ENCODE measurements around the gene TRIM17. TPM values are rescaled to one million over a fixed set of nuclear protein-coding genes. Genes with fewer than 3 reads are reported as not detected.

The TRIM17 gene
- total RNA-seq, 3 donors from 2014 or later, result 7.3 to 9.5 TPM; not detected in 1

DNA sequence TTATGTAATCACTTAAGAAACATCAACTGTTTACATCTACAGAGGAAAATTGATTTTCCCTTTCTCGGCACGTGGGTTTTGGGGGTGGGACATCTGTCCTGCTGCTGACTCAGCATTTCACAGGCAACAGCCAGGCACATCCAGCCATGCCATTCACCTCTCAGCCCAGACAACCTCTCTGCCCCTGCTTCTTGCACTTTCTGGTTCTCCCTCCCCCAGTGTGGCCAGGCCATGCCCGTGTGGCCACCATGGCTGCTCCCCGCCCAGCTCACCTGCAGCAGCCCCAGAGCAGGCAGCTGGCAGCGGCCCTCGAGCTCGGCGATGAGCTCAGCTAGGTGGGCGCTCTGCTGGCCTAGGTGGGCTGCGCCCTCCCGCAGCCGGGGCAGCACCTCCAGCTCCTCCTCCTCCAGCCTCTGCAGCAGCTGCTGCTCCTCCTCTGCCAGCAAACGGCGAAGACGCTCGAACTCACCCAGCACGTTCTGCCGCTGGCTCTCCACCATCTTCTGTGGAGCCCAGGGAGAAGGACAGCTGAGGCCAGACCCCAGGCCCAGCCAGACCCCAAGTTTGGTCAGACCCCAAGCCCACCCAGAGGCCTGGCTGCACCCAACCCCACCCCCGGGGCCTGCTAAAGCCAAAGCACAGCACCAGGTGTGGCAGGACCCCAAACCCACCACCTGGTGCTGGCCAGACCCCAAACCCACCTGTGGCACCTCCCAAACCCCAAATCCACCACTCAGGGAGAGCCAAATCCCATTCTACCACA is 15.8 kb downstream of the TRIM17 start:
- peak in 1 of 2 donors; percentile 25 for DNase-seq (ENCODE audit: low spot score in 2 of 2)
- peaks cover 9 to 13% of the 10 kb centered on the region in 2 donors for H3K4me1 ChIP-seq
- no peaks in the 10 kb centered on the region for H3K36me3 ChIP-seq
- TF ChIP-seq POLR2AphosphoS5 (IDR thresholded peaks at IDR 0.05), result no peak
- intact Hi-C loops (cut with DNase I; ENCODE audit: low total_unique reads), result no loop called here
- H3K4me3 ChIP-seq, result no peak overlapping the region
- no peaks in the 10 kb centered on the region for H3K9me3 ChIP-seq
- H3K27ac ChIP-seq, result no peak overlapping the region
- H3K27me3 ChIP-seq, result no peaks in the 10 kb centered on the region

DNA sequence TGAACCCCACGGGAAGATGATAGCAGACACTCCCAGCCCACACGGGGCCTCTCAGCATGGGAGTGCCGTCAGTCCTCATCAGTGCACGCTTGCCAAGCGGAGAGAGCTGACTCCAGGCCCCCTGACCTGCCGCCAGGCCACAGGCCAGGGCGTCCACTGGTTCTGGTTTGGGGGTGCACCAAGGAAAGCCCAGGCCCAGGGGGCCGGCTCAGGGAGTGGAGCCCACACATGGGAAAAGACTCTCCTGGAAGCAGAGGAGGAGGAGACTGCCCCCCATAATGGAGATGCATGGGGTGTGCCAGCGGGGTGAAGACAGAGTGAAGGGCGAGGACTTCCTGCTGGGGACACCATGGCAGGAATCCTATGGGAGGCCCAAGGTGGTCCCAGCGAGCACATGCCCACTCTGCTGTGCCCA is 16.4 kb downstream of the TRIM17 start:
- H3K4me3 ChIP-seq, result no peak overlapping the region
- intact Hi-C loops (cut with DNase I; ENCODE audit: low total_unique reads), result no loop called here
- no peaks in the 10 kb centered on the region for H3K27me3 ChIP-seq
- peaks cover 4 to 9% of the 10 kb centered on the region in 2 donors for H3K4me1 ChIP-seq
- DNase-seq (ENCODE audit: low spot score in 2 of 2), result peak in 1 of 2 donors; percentile 37
- TF ChIP-seq POLR2AphosphoS5 (IDR thresholded peaks at IDR 0.05) (no peak), POLR2A (IDR thresholded peaks at IDR 0.05) (no peak)
- TF ChIP-seq, protein P1, sequence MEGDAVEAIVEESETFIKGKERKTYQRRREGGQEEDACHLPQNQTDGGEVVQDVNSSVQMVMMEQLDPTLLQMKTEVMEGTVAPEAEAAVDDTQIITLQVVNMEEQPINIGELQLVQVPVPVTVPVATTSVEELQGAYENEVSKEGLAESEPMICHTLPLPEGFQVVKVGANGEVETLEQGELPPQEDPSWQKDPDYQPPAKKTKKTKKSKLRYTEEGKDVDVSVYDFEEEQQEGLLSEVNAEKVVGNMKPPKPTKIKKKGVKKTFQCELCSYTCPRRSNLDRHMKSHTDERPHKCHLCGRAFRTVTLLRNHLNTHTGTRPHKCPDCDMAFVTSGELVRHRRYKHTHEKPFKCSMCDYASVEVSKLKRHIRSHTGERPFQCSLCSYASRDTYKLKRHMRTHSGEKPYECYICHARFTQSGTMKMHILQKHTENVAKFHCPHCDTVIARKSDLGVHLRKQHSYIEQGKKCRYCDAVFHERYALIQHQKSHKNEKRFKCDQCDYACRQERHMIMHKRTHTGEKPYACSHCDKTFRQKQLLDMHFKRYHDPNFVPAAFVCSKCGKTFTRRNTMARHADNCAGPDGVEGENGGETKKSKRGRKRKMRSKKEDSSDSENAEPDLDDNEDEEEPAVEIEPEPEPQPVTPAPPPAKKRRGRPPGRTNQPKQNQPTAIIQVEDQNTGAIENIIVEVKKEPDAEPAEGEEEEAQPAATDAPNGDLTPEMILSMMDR (IDR thresholded peaks at IDR 0.05), result no peak
- H3K9me3 ChIP-seq, result no peaks in the 10 kb centered on the region
- H3K36me3 ChIP-seq, result no peaks in the 10 kb centered on the region
- H3K27ac ChIP-seq, result no peak overlapping the region

DNA sequence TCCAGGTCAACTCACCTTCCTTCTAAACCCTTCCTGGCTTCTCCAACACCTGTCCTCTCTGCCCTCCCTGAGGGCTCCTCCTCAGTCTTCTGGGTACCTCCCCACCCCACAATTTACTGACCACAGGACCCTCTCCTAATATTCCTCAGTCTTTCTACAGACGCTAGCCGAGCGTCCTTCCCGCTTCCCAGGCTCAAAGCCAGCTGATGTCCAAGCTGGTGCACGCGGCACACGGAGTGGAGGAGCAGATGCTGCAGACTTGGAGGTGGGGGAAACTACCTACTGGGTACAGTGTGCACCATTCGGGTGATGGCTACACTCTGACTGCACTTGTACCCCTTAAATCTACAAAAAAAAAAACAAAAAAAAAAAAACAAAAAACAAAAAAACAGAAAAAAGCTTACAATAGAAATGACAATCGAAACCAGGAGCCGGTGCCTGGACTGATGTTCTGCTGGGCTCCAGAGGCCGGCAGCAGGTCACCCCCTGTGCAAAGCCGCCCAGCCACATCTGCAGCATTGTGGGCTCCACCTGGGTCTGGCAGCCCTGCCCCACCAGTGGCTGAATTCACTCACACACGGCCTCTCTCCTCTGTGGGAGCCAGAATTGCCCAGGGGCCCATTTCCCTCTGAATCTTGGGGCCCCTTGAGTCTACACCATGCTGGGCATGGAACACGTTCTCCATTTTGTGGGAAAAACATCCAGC is 17.0 kb downstream of the TRIM17 start:
- Histone ChIP-seq H3K27me3 (no peaks in the 10 kb centered on the region), H3K36me3 (no peaks in the 10 kb centered on the region), H3K27ac (no peak overlapping the region), H3K9me3 (no peaks in the 10 kb centered on the region), H3K4me3 (no peak overlapping the region), H3K4me1 (peaks cover 0 to 4% of the 10 kb centered on the region in 2 donors)
- no peak for TF ChIP-seq POLR2AphosphoS5 (IDR thresholded peaks at IDR 0.05)
- TF ChIP-seq, protein P1 (IDR thresholded peaks at IDR 0.05), result no peak
- no peak for TF ChIP-seq POLR2A (IDR thresholded peaks at IDR 0.05)
- intact Hi-C loops (cut with DNase I; ENCODE audit: low total_unique reads), result no loop called here
- DNase-seq (ENCODE audit: low spot score in 2 of 2), result peak in 1 of 2 donors; percentile 28

- no peaks in the 10 kb centered on the region for H3K4me1 ChIP-seq
- DNase-seq (ENCODE audit: low spot score in 2 of 2), result peak in 1 of 2 donors; percentile 17
- no peak overlapping the region for H3K27ac ChIP-seq
- no peaks in the 10 kb centered on the region for H3K9me3 ChIP-seq
- no peaks in the 10 kb centered on the region for H3K27me3 ChIP-seq
- no peaks in the 10 kb centered on the region for H3K36me3 ChIP-seq
- no peak overlapping the region for H3K4me3 ChIP-seq
- intact Hi-C loops (cut with DNase I; ENCODE audit: low total_unique reads), result no loop called here
- TF ChIP-seq POLR2A (IDR thresholded peaks at IDR 0.05), result no peak
- TF ChIP-seq POLR2AphosphoS5 (IDR thresholded peaks at IDR 0.05), result no peak
- TF ChIP-seq, protein P1 (IDR thresholded peaks at IDR 0.05), result no peak
Observed at GRCh38 chr1:228398741-228399461, 17.8 kb downstream of the TRIM17 start.

DNA sequence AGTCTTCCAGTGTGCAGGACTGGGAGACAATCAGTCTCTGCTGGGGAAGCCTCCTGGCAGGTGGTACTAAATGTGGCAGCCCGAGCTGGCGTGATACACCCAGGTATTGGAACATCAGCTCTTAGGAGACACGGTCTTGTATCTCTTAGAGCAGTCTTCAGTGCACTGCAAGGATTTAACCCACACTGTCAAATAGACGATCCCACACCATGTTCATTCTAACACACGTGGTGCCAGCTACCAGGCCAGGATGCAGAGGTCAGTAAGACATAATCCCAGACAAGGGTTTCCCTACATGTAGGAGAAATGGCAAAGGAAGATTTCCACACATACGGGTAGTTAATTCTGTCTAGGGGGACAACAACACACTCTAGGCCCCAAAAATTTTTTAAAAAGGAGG is 18.7 kb downstream of the TRIM17 start:
- Histone ChIP-seq H3K36me3 (no peaks in the 10 kb centered on the region), H3K4me1 (no peaks in the 10 kb centered on the region), H3K27ac (no peak overlapping the region), H3K9me3 (no peaks in the 10 kb centered on the region), H3K27me3 (no peaks in the 10 kb centered on the region), H3K4me3 (no peak overlapping the region)
- no peak for DNase-seq (ENCODE audit: low spot score in 2 of 2)
- TF ChIP-seq, protein P1 (IDR thresholded peaks at IDR 0.05), result no peak
- TF ChIP-seq POLR2A (IDR thresholded peaks at IDR 0.05), result no peak
- TF ChIP-seq POLR2AphosphoS5 (IDR thresholded peaks at IDR 0.05), result no peak
- intact Hi-C loops (cut with DNase I; ENCODE audit: low total_unique reads), result no loop called here

Measured in breast epithelium (tissue), 4 donors.